Mucosa of stomach (tissue), 1 donor: ENCODE results near the gene IDUA.

Source experiments
- H3K27me3 ChIP-seq: one replicate; pipeline ENCODE4 v1.7.0; 2013; ENCODE audit warnings: mild to moderate bottlenecking, low read length; ENCODE audit not compliant: control insufficient read depth, insufficient read depth
- H3K36me3 ChIP-seq: one replicate; pipeline ENCODE4 v1.7.0; 2013; ENCODE audit warnings: low read length; ENCODE audit not compliant: control insufficient read depth, insufficient read depth
- H3K4me1 ChIP-seq: one replicate; pipeline ENCODE4 v1.7.0; 2013; ENCODE audit warnings: mild to moderate bottlenecking, low read length; ENCODE audit not compliant: control insufficient read depth, insufficient read depth
- H3K4me3 ChIP-seq: one replicate; pipeline ENCODE4 v1.7.0; 2013; ENCODE audit warnings: low read length
- H3K9ac ChIP-seq: one replicate; pipeline ENCODE4 v1.7.0; 2013; ENCODE audit warnings: mild to moderate bottlenecking, low read length, moderate library complexity
- H3K9me3 ChIP-seq: one replicate; pipeline ENCODE4 v1.7.0; 2013; ENCODE audit warnings: mild to moderate bottlenecking, low read length, moderate library complexity; ENCODE audit not compliant: control insufficient read depth
- donor health status: Pancreatic carcinoma.

The IDUA gene

DNA sequence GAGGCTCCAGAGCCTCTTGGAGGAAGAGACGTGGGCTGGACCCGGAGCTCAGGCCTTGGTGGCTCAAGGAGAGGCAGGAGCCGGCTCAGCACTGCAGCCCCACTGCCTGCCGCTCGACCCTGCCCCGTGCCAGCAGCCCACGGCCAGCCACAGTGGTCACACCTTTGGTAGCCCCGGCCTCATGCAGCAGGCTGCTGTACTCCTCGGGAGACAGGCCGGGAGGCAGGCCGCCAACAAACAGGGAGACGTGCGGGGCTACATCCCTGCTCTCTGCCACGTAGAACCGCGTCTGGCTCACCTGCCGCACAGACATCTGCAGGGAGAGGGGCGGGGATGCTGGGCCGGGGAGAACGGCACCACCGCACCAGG is 21.1 kb upstream of the IDUA start:
- Histone ChIP-seq H3K27me3 (no peaks in the 10 kb centered on the region), H3K9ac (no peak overlapping the region), H3K4me3 (no peak overlapping the region), H3K4me1 (peaks cover 34% of the 10 kb centered on the region), H3K9me3 (no peaks in the 10 kb centered on the region), H3K36me3 (no peaks in the 10 kb centered on the region)

DNA sequence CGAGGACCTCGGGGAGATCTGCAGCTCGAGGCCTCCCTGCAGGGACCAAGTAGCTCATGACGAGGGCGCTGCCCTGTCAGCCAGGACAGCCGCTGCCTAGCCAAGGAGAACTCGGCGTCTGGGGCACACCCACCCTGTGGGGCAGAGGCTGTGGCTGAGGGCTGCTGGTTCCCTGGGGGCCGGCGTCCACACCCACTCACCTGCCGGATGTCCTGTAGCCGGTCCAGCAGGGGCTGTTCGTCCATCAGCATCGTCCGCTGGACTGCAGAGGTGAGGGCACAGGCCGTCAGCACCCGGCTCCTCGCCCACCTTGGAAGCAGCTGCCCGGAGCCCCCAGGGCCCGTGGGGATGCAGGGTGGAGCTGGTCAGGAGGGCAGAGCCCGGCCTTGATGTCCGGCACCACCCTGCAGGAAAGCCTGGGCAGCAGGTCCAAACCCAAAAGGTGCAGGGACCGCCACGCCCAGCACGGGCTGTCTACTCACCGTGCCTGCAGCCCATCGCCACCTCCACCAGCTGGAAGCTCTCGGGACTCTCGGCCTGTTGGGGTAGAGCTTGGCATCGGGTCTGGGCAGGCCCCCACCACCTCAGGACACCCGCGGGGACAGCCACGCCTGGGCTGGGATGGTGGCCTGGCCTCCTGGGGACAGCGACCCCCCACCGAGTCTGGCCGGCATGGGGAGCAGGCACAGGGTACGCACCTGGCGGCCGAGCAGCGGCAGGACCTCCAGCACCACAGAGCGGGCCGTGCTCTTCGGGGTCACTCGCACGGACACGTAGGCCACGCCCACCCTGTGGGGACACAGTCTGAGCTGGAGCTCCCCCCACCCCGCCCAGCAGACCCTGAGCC is 20.4 kb upstream of the IDUA start:
- H3K36me3 ChIP-seq, result no peaks in the 10 kb centered on the region
- H3K4me1 ChIP-seq, result peaks cover 41% of the 10 kb centered on the region
- H3K9ac ChIP-seq, result no peak overlapping the region
- H3K9me3 ChIP-seq, result no peaks in the 10 kb centered on the region
- no peak overlapping the region for H3K4me3 ChIP-seq
- H3K27me3 ChIP-seq, result no peaks in the 10 kb centered on the region

DNA sequence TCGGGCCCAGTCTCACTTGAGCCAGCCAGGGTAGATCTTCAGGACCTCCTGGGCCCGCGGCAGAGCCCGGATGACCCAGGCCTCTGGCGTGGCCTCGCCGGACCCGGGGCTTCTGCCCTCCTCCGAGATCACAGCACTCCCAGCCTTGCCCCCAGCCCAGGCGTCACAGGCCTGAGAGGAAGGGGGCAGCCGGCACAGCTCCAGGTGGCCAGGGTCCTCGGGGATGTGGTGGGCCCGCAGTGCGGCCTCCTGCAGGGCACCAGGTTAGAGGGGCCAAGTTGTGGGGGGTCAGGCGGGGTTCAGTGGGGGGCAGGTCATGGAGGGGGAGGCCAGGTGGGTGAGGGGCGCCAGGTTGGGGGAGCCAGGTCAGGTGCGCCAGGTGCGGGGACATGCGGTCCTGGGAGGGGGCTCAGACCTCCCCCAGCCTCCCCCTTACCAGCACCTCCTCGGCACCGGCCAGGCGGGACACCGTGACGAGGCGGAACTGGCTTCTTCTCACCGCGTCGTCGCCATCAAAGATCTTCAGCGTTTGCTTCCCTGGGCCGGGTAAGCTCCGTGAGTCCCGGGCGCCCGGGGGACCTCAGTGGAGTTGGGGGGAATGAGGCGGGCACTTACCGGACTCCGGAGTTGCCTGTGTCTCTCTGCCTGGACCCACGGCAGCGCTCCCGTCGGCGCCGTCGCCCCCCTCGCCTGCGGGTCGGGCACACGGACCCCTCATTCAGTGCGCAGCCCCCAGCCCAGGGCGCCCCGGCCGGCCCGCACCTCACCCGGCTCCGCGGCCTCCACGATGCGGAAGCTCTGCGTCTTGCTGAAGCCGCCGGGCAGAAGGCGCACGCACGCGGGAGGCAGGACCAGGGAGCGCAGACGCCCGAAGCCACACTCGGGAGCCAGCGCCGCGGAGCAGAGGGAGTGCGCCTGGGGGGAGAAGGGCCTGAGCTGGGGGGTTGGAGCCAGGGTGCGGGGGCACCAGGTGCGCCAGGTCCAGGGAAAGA is 19.4 kb upstream of the IDUA start:
- Histone ChIP-seq H3K9ac (no peak overlapping the region), H3K4me3 (no peak overlapping the region), H3K36me3 (no peaks in the 10 kb centered on the region)

DNA sequence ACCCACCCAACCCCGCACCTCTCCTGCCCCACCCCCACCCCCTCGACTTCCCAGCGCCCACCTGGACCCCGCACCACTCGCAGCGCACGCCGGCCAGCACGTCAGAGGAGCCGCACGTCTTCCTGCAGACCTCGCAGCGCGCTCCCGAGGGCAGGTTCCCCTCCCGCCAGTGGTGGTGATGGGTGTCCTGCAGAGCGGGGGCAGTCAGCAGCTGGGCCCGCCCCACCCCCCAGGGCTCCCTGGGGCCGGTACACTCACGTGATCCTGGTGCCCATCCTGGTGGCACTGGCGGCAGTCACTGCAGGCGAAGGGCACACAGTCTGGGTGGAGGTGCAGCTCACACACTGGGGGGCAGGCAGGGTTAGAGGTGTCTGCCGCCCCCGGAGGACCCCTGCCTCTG is 18.6 kb upstream of the IDUA start:
- peaks cover 44% of the 10 kb centered on the region for H3K4me1 ChIP-seq
- H3K9ac ChIP-seq, result no peak overlapping the region
- no peaks in the 10 kb centered on the region for H3K9me3 ChIP-seq
- no peaks in the 10 kb centered on the region for H3K27me3 ChIP-seq
- H3K4me3 ChIP-seq, result no peak overlapping the region
- H3K36me3 ChIP-seq, result no peaks in the 10 kb centered on the region

More for the DNA sequence above, 19.4 kb upstream of the IDUA start:
- H3K27me3 ChIP-seq, result no peaks in the 10 kb centered on the region
- H3K4me1 ChIP-seq, result peaks cover 46% of the 10 kb centered on the region
- no peaks in the 10 kb centered on the region for H3K9me3 ChIP-seq

DNA sequence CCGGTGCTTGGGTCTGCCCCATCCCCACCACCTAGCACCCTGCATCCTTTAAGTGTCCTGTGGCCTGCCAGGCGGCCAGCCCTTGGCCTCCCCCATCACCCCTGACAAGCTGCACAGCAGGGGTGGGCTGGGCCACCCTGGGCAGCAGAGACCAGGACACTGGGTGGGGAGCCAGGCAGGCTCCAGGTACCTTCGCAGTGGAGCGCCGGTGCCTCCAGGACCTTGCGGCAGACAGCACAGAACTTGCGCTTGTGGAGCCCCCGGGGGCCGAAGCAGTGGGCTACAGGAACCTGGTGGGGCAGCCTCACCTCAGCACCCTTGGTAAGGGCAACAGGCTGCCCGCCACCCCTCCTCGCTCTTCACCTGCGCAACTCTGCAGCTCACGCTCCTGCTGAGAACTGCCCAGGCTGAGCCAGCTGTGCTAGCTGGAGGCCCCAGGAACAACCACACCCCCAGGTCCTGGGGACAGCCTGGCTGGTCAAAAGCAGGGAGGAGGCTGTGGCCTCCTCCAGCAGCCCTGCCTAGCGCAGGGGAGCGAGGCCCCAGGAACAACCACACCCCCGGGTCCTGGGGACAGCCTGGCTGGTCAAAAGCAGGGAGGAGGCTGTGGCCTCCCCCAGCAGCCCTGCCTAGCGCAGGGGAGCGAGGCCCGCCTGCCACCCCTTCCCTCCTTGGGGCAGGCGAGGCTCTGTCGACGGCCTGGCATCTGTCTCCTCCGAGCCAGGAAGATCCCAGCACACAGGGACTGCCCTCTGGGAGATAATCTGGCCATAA is 18.0 kb upstream of the IDUA start:
- peaks cover 38% of the 10 kb centered on the region for H3K4me1 ChIP-seq
- no peaks in the 10 kb centered on the region for H3K36me3 ChIP-seq
- H3K9me3 ChIP-seq, result no peaks in the 10 kb centered on the region
- H3K9ac ChIP-seq, result no peak overlapping the region
- no peak overlapping the region for H3K4me3 ChIP-seq
- no peaks in the 10 kb centered on the region for H3K27me3 ChIP-seq

DNA sequence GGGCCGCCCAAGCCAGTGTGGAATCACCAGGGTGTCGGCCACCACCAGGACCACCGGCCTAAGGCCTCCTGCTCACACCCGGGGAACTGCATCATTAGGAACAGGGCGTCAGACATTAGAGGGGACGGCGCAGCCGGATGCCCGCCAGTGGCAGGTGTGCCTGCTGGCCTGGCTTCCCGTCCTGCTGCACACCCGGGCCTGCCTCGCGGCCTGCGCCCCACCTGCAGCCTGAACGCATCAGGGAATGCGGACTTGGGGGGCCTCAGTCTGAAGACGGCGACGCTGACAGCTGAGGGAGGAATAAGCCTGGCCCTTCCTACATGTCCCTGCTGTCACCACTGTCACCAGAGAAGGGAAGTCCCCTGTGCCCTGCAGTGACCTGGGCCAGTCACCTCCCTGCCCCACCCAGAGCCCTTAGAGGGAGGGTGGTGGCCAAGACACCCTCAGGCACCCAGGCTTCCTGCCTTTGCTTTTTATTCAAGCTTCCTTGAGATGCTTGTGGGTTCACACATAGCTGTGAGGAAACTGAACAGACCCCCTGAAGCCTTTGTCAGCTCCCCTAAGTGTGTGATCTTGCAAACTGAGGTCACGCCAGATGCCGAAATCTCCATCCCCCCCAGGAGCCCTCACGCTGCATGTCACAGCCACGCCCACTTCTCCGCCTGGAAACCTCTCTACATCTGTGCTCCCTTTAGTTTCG is 16.6 kb upstream of the IDUA start:
- Histone ChIP-seq H3K36me3 (no peaks in the 10 kb centered on the region), H3K27me3 (no peaks in the 10 kb centered on the region), H3K4me1 (peaks cover 38% of the 10 kb centered on the region), H3K9ac (no peak overlapping the region), H3K9me3 (no peaks in the 10 kb centered on the region), H3K4me3 (no peak overlapping the region)

DNA sequence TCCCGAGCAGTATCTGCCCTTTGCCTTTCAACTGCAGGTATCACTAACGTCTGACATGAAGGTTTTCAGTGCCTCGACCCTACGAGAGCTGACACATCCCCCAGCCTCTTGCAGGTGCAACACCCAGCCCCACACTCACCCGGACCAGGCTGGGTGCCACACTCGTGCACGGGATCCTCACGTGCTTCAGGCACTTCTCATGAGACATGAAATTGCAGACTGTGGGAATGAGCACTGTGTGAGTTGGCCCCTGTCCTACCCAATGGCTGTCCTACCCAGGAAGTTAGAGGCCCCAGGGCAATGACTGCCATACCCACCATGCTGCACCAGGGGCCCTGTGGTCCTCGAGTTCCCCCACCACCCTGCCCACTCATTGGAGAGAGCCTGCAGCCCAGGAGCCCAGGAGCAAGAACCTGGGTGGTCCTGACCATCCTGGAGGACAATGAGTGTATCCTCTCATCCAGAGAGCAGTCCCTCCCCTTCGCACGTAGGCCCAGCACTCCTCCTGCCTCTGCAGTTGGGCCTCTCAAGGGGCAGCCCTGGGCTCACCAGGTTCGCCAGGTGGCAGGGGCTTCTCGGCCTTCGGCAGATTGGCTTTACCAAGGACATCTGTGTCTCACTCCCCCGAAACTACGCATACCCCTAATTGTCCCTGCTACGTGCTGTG is 15.9 kb upstream of the IDUA start:
- Histone ChIP-seq H3K36me3 (no peaks in the 10 kb centered on the region), H3K9ac (no peak overlapping the region), H3K4me1 (peaks cover 38% of the 10 kb centered on the region), H3K4me3 (no peak overlapping the region), H3K9me3 (no peaks in the 10 kb centered on the region), H3K27me3 (no peaks in the 10 kb centered on the region)

DNA sequence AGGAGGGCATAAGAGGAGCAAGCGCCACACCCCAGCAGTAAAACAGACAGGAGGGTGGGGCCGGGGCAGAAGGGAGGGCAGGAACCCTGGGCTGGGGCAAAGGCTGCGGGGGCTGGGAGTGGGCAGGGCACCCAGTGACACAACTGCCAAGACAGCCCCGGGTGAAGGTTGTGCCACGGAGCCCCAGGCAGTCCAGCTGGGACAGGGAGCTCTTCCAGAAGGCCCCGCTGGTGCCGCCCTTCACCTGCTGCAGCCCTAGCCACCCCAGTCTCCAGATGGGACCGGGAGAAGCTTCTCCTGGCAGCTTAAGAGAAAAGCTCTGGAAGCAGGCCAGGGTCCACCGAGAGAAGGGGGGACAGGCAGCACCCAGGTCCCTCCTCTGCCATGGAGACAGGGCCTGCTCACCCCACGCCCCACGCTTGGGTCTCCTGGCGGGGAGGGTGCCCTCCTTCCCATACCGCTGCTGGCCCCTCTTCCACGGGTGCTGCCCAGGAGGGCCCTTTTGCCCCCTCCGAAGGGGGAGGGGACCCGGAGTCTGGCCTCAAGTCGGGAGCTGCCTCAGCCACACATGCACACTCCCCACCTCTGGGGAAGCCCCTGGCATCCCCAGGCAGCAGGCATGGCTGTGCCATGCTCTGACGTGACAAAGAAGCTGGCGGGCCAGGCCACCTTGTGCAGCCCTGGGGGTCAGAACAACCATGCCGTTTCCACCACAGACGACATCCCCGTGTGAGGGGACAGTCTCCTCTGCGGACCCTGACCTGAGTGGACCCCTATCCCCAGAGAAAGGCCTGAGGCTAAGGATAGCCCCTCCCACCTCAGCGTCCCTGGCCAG is 15.0 kb upstream of the IDUA start:
- Histone ChIP-seq H3K4me1 (peaks cover 38% of the 10 kb centered on the region), H3K27me3 (no peaks in the 10 kb centered on the region), H3K36me3 (no peaks in the 10 kb centered on the region), H3K9ac (peak overlapping the region; percentile 64), H3K9me3 (no peaks in the 10 kb centered on the region), H3K4me3 (peak overlapping the region; percentile 46)

DNA sequence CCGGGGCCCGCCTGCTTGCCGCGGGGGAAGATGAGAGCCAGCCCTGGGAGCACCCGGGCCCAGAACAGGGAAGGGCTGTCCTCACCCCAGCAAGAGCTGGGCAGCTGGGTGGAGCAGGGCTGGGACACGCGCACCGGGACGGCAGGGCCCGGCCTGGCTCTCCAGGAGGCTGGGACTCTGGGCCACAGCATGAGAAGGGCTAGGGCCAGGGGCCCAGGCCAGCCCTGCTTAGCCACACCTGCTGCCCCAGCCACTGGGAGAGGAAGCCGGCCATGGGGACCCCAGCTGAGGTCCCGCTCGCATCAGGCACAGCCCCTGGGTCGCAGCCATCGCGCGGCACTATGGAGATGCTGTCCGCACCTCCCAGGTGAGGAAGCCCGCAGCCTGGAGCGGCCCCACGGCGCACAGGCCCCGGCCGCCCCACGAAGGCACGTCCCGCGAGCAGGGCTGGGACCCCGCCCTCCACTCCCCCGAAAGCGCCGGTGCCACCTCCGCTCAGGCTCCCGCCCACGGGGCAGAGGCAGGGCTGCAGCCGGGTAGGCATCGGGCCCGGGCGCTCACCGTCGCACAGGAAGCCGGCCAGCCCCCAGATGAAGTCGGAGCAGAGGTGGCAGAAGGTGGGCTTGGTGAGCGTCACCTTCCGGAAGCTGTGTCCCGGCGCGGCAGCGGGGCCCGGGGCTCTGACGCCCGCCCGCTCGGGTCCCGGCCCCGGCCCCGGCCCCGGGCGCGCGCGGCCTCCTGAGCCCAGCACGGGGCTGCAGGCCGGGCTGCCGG is 14.0 kb upstream of the IDUA start:
- H3K9me3 ChIP-seq, result no peaks in the 10 kb centered on the region
- peaks cover 38% of the 10 kb centered on the region for H3K4me1 ChIP-seq
- H3K27me3 ChIP-seq, result no peaks in the 10 kb centered on the region
- H3K9ac ChIP-seq, result peak overlapping the region; percentile 64
- H3K36me3 ChIP-seq, result no peaks in the 10 kb centered on the region
- peak overlapping the region; percentile 46 for H3K4me3 ChIP-seq
